Peyer's patch (tissue), 4 donors: Measurements from ENCODE around the gene NR1H4.

Source experiments
- POLR2A ChIP-seq, 2 donors: fragments of 450-650 bp; IDR thresholded peaks; one replicate each; pipeline ENCODE4 v1.5.1; 2017; ENCODE audit warnings: antibody characterized with exemption in 2 of 2, mild to moderate bottlenecking in 2 of 2, moderate library complexity in 2 of 2
- TF ChIP-seq, protein P1 (sequence below), 6 experiments: fragments of 450-650 bp in 4 of 6; fragments of 200-600 bp in 2 of 6; sonication (generic) in 1 of 6; IDR thresholded peaks; one replicate each; pipeline ENCODE4 v1.5.1; 2017 to 2019; ENCODE audit warnings: antibody characterized with exemption in 6 of 6, mild to moderate bottlenecking in 3 of 6, moderate library complexity in 1 of 6

DNA sequence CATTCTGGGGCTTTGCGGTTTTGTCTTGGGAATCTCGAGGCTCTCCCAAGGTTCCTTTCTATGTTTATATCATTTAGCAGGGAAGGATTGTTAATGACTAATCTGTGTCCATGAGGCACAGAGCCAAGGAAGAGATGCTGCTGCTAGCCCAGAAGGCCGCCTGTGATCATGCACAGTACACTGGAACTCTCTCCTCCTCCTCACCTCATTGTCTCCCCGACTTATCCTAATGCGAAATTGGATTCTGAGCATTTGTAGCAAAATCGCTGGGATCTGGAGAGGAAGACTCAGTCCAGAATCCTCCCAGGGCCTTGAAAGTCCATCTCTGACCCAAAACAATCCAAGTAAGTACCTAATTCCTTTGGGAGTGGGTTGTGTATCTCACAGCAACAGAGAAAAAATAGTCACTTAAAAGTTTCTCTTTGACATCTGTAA, at the start of gene NR1H4:
- TF ChIP-seq, protein P1, sequence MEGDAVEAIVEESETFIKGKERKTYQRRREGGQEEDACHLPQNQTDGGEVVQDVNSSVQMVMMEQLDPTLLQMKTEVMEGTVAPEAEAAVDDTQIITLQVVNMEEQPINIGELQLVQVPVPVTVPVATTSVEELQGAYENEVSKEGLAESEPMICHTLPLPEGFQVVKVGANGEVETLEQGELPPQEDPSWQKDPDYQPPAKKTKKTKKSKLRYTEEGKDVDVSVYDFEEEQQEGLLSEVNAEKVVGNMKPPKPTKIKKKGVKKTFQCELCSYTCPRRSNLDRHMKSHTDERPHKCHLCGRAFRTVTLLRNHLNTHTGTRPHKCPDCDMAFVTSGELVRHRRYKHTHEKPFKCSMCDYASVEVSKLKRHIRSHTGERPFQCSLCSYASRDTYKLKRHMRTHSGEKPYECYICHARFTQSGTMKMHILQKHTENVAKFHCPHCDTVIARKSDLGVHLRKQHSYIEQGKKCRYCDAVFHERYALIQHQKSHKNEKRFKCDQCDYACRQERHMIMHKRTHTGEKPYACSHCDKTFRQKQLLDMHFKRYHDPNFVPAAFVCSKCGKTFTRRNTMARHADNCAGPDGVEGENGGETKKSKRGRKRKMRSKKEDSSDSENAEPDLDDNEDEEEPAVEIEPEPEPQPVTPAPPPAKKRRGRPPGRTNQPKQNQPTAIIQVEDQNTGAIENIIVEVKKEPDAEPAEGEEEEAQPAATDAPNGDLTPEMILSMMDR (IDR thresholded peaks at IDR 0.05): no peak
- TF ChIP-seq POLR2A (IDR thresholded peaks at IDR 0.05): peak; percentile 50 to 85
